H9 (cell line): ENCODE data around the gene GRIP2. TPM values are rescaled to one million over a fixed set of nuclear protein-coding genes. Genes with fewer than 3 reads are reported as not detected.
A peak's percentile ranks its signal among the peaks of the same experiment; 100 is the strongest.

Experiments used
- DNase-seq: peaks from one replicate; pipeline ENCODE4 v3.0.0-alpha.2; 2017
- H2AFZ ChIP-seq: one replicate; pipeline ENCODE4 v1.6.1; 2013; ENCODE audit warnings: mild to moderate bottlenecking, low read length, control low read depth, moderate library complexity
- H2AK5ac ChIP-seq: 2 replicates; pipeline ENCODE4 v1.6.1; 2013; ENCODE audit warnings: low read length, control low read depth, mixed read lengths; ENCODE audit not compliant: insufficient read length
- H2BK120ac ChIP-seq: one replicate; pipeline ENCODE4 v1.6.1; 2013; ENCODE audit warnings: low read depth, mild to moderate bottlenecking, low read length, control low read depth, inconsistent platforms; ENCODE audit not compliant: poor library complexity, severe bottlenecking
- H2BK12ac ChIP-seq: 2 replicates; pipeline ENCODE4 v1.6.1; 2013; ENCODE audit warnings: low read length, control low read depth, mixed read lengths, low read depth; ENCODE audit not compliant: insufficient read length
- H2BK15ac ChIP-seq: 2 replicates; pipeline ENCODE4 v1.6.1; 2013; ENCODE audit warnings: low read depth, low read length, control low read depth
- H2BK20ac ChIP-seq: one replicate; pipeline ENCODE4 v1.6.1; 2013; ENCODE audit warnings: low read depth, mild to moderate bottlenecking, low read length, control low read depth, inconsistent platforms; ENCODE audit not compliant: poor library complexity, severe bottlenecking
- H2BK5ac ChIP-seq: 2 replicates; pipeline ENCODE4 v1.6.1; 2013; ENCODE audit warnings: low read length, control low read depth, mixed read lengths; ENCODE audit not compliant: insufficient read length
- H3K14ac ChIP-seq: 2 replicates; pipeline ENCODE4 v1.6.1; 2013; ENCODE audit warnings: low read length, control low read depth; ENCODE audit not compliant: insufficient read depth
- H3K18ac ChIP-seq: 2 replicates; pipeline ENCODE4 v1.6.1; 2013; ENCODE audit warnings: low read depth, mild to moderate bottlenecking, mixed read lengths, low read length, control low read depth; ENCODE audit not compliant: insufficient read length
- H3K23ac ChIP-seq: 2 replicates; pipeline ENCODE4 v1.6.1; 2013; ENCODE audit warnings: low read length, control low read depth, mixed read lengths, low read depth; ENCODE audit not compliant: insufficient read length
- H3K23me2 ChIP-seq: 2 replicates; pipeline ENCODE4 v1.6.1; 2013; ENCODE audit warnings: low read depth, mild to moderate bottlenecking, mixed read lengths, low read length, control low read depth; ENCODE audit not compliant: insufficient read length, poor library complexity, severe bottlenecking
- H3K27ac ChIP-seq: 2 replicates; pipeline ENCODE4 v1.5.1; 2013; ENCODE audit warnings: low read length, control low read depth, mixed read lengths, low read depth; ENCODE audit not compliant: insufficient read length
- H3K27me3 ChIP-seq: 2 replicates; pipeline ENCODE4 v1.6.1; 2013; ENCODE audit warnings: low read length, control low read depth, inconsistent platforms; ENCODE audit not compliant: insufficient read depth
- H3K4ac ChIP-seq: 2 replicates; pipeline ENCODE4 v1.6.1; 2013; ENCODE audit warnings: low read depth, mild to moderate bottlenecking, control low read depth, inconsistent platforms, low read length, moderate library complexity
- H3K4me1 ChIP-seq: 2 replicates; pipeline ENCODE4 v1.6.1; 2013; ENCODE audit warnings: low read length, control low read depth, inconsistent platforms; ENCODE audit not compliant: insufficient read depth
- H3K4me2 ChIP-seq: 2 replicates; pipeline ENCODE4 v1.6.1; 2013; ENCODE audit warnings: low read length, control low read depth, mixed read lengths; ENCODE audit not compliant: insufficient read length, insufficient read depth
- H3K56ac ChIP-seq: 2 replicates; pipeline ENCODE4 v1.6.1; 2013; ENCODE audit warnings: low read depth, mild to moderate bottlenecking, mixed read lengths, low read length, control low read depth; ENCODE audit not compliant: insufficient read length
- H3K79me1 ChIP-seq: 2 replicates; pipeline ENCODE4 v1.6.1; 2013; ENCODE audit warnings: low read depth, mild to moderate bottlenecking, moderate library complexity, low read length, control low read depth, inconsistent platforms; ENCODE audit not compliant: insufficient read depth, poor library complexity, severe bottlenecking
- H3K79me2 ChIP-seq: 2 replicates; pipeline ENCODE4 v1.6.1; 2013; ENCODE audit warnings: low read length, control low read depth, inconsistent platforms; ENCODE audit not compliant: insufficient read depth
- H3K9ac ChIP-seq: 2 replicates; pipeline ENCODE4 v1.6.1; 2013; ENCODE audit warnings: low read length, control low read depth, mixed read lengths; ENCODE audit not compliant: insufficient read length; ENCODE audit errors: extremely low read depth
- H3K9me3 ChIP-seq: one replicate; pipeline ENCODE4 v1.6.1; 2013; ENCODE audit warnings: low read depth, low read length, inconsistent platforms; ENCODE audit not compliant: control insufficient read depth
- H3T11ph ChIP-seq: one replicate; pipeline ENCODE4 v1.6.1; 2013; ENCODE audit warnings: mild to moderate bottlenecking, low read length, control low read depth, inconsistent platforms
- H4K20me1 ChIP-seq: one replicate; pipeline ENCODE4 v1.6.1; 2013; ENCODE audit not compliant: control insufficient read depth, insufficient read length, insufficient read depth
- H4K5ac ChIP-seq: 2 replicates; pipeline ENCODE4 v1.6.1; 2013; ENCODE audit warnings: low read depth, mild to moderate bottlenecking, mixed read lengths, low read length, control low read depth; ENCODE audit not compliant: insufficient read length
- H4K8ac ChIP-seq: replicated peaks from 2 replicates; pipeline ENCODE4 v1.6.1; 2013; ENCODE audit warnings: low read length, control low read depth, mixed read lengths, low read depth; ENCODE audit not compliant: insufficient read length
- H4K91ac ChIP-seq: 2 replicates; pipeline ENCODE4 v1.6.1; 2013; ENCODE audit warnings: low read depth, mild to moderate bottlenecking, moderate library complexity, mixed read lengths, low read length, control low read depth; ENCODE audit not compliant: insufficient read length
- H3K27ac Mint-ChIP-seq, 3 experiments: 2 replicates in 2 of 3; 3 replicates in 1 of 3; pipeline ENCODE4 v1.8.0; 2020 to 2021; ENCODE audit warnings: mixed read lengths in 3 of 3, mild to moderate bottlenecking in 1 of 3, moderate library complexity in 1 of 3
- H3K27me3 Mint-ChIP-seq: 2 replicates; pipeline ENCODE4 v1.8.0; 2021; ENCODE audit warnings: low read depth, mild to moderate bottlenecking, moderate library complexity, mixed read lengths
- H3K36me3 Mint-ChIP-seq, 3 experiments: 2 replicates in 2 of 3; 3 replicates in 1 of 3; pipeline ENCODE4 v1.8.0; 2020 to 2021; ENCODE audit warnings: low read depth in 3 of 3, mixed read lengths in 3 of 3; ENCODE audit not compliant: insufficient read depth in 1 of 3
- H3K4me1 Mint-ChIP-seq, 2 experiments: 2 replicates each; pipeline ENCODE4 v1.8.0; 2020; ENCODE audit warnings: mixed read lengths in 2 of 2
- H3K4me3 Mint-ChIP-seq, 2 experiments: 2 replicates in 1 of 2; 3 replicates in 1 of 2; pipeline ENCODE4 v1.8.0; 2020 to 2021; ENCODE audit warnings: mild to moderate bottlenecking in 2 of 2, mixed read lengths in 2 of 2, moderate library complexity in 1 of 2
- H3K9me3 Mint-ChIP-seq, 2 experiments: 2 replicates in 1 of 2; 3 replicates in 1 of 2; pipeline ENCODE4 v1.8.0; 2020; ENCODE audit warnings: mild to moderate bottlenecking in 2 of 2, mixed read lengths in 2 of 2, moderate library complexity in 1 of 2
- CTCF ChIP-seq: fragments of 200-600 bp; sonication (generic); conservative IDR thresholded peaks from 3 replicates; pipeline ENCODE4 v1.8.0; 2021; ENCODE audit warnings: antibody characterized with exemption, mild to moderate bottlenecking
- WGBS: extraction: QIAGEN DNeasy Blood & Tissue Kit; methylation state at CpG from one replicate; pipeline ENCODE4 v1.1.7; 2013; ENCODE audit warnings: missing lambda C conversion rate, low lambda C conversion rate, mixed read lengths; ENCODE audit not compliant: insufficient read length; ENCODE audit errors: extremely low coverage; 5-methylcytosine and 5-hydroxymethylcytosine counted together
- total RNA-seq: library from RNA; stranded (reverse); gene quantifications from 2 replicates; pipeline ENCODE4 v1.2.1, GENCODE V29; 2021

Gene GRIP2
- total RNA-seq, 1 experiment from 2014 or later: 3.1 TPM

DNA sequence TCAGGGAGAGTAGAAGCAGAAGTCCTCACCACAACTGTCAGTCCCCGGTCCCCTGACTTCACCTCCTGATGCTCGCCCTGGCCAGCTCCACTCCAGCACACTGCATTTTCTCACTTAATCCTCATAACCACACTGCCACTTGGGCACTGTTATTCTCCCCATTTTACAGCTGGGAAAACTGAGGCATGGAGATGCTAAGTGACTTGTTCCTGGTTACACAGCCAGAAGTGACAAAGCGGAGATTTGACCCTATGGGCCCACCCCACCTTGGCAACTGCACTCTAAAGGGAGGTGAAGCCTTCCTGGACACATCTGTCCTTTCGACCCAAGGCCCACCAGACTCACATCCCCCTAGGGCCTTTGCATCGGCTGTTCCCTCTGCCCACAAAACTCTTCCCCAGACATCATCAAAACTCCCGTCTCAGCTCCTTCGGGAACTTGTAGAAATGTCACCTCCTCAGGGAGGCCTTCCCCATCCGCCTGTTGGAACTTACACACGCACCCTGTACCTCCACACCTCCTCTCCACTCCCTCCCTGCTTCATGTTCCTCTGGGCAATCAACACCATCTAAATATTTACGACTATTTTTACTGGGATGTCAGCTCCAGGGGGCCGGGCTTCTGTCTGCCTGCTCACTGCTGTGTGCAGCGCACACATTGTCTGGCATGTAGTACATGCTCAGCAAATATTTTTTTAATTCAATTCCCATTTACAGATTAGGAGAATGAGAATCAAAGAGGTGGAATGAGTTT lies 3.1 kb downstream of the GRIP2 start:
- Histone ChIP-seq H4K20me1 (no peaks in the 10 kb centered on the region), H2BK5ac (no peak overlapping the region), H2AFZ (no peak overlapping the region), H3K27me3 (no peaks in the 10 kb centered on the region), H3K23ac (no peak overlapping the region), H3K27ac (no peak overlapping the region), H4K8ac (no peak overlapping the region), H3K9ac (no peak overlapping the region), H2BK120ac (no peak overlapping the region), H4K5ac (no peak overlapping the region), H3K9me3 (no peaks in the 10 kb centered on the region), H2BK20ac (no peak overlapping the region), H3K23me2 (no peaks in the 10 kb centered on the region), H4K91ac (no peak overlapping the region), H2AK5ac (no peak overlapping the region), H3T11ph (no peak overlapping the region), H3K79me1 (no peaks in the 10 kb centered on the region), H2BK12ac (no peak overlapping the region), H3K4ac (no peak overlapping the region), H3K79me2 (no peaks in the 10 kb centered on the region), H3K56ac (no peak overlapping the region), H3K18ac (no peak overlapping the region), H3K4me2 (no peak overlapping the region), H2BK15ac (no peak overlapping the region), H3K4me1 (peaks cover 12% of the 10 kb centered on the region), H3K14ac (no peak overlapping the region; the same call in 1 of the 2 replicates)
- Mint-ChIP-seq H3K36me3 (no peaks in the 10 kb centered on the region), H3K9me3 (no peaks in the 10 kb centered on the region), H3K27me3 (peaks cover 6% of the 10 kb centered on the region; the same call in 1 of the 2 replicates), H3K27ac (peak overlapping the region in 2 of 3 experiments; percentile 39 to 81; a peak in 3 of 7 replicates), H3K4me1 (peaks cover 58 to 62% of the 10 kb centered on the region in 2 experiments), H3K4me3 (no peak overlapping the region; a peak in 1 of 5 replicates)
- no CpG with 5 or more reads among the region's 12 CpGs for WGBS
- DNase-seq: no peak
- no peak for TF ChIP-seq CTCF
